ENCODE data around the gene USP6NL.
"Not testable (repeated sequence)": the region's sequence is repeated elsewhere in the genome, so short reads cannot be mapped to it uniquely, and the experiment has no call there.

Gene USP6NL

DNA sequence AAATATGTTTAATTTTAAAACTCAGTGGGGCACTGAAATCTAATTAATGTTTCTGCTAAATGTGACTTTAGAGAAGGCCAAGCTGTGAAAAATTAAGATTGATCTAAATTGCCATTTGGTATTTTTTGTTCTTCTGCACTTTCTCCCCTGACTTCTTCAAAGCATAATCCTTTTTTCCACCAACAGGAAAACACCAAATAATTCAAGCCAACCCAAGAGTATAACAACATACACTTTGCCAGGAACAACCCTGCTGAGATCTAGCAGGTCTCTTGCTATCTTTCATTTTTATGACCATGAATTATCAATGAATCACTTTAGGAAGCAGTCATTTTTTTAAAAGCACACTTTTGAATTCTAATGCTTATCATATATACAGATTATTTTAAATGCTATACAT is 100.1 kb downstream of the USP6NL start:
- no peak for DNase-seq

DNA sequence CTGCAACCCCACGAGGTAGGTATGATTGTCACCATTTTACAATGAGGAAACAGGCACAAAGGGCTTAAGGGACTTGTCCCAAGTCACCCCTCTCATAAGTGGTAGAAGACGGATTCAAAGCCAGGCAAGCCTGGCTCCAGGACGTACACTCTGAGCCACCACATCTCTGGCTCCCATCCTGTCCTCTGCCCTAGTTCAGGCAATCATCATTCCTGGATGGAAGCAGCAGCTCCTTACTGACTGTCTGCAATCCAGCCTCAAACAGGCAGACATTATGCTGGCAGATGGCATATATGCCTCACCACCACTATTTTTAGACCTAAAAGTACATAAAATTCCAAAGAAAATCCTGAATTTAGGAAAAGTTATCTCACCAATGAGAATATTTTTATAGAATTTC is 100.7 kb downstream of the USP6NL start:
- no peak for DNase-seq

DNA sequence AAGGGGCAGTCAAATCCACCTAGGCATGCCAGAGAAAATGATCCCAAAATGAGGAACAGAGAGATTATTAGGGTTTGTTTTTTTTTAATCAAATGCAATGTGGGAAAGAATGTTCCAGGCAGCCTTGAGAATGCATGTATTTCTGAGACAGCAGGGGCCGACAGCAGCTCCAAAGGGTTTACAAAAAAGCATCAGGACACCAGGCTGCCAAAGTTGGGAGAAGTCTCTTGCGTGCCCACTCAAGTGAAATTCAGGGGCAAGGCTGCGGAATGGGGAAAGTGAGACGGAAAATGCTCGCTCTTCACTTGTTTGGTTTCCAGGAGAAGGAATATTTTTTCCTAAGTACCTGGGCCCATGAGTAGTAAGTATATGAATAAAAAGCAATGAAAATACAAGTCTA is 101.2 kb downstream of the USP6NL start:
- DNase-seq = no peak

DNA sequence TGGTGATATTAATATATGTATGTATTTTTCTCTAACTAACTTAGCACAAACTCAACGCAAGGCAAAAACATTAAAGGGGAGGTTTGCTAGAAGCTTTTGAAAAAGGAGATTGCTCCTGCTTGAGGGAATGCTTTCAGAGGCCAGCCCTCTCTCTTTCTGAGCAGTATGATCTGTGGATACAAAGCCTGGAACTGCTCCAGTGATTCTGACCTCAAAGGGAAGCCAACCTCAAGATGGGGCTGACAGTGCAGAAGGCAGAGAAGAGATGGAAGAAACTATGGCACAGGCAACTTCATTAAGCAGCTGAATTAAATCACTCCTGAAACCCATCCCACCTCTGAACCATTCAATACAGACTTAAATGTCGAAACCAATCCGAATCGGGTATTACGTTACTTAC is 102.4 kb downstream of the USP6NL start:
- no peak for DNase-seq

DNA sequence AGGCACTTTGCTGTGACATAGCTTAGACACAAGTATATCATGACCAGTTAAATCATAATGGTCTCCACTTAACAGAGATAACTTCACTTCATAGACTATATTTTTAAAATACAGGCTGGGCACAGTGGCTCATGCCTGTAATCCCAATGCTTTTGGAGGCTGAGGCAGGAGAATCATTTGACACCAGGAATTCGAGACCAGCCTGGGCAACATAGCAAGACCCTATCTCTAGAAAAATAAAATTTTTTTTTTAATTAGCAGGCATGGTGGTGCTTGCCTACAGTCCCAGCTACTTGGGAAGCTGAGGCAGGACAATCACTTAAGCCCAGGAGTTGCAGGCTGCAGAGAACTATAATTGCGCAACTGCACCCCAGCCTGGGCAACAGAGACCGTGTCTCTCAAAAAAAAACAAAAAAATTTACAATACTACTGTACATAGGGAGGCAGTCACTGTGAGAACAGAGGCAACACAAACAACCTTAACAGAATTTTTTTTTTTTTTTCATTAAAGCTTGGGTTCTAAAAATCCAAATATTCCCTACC is 105.1 kb downstream of the USP6NL start:
- DNase-seq = no peak

DNA sequence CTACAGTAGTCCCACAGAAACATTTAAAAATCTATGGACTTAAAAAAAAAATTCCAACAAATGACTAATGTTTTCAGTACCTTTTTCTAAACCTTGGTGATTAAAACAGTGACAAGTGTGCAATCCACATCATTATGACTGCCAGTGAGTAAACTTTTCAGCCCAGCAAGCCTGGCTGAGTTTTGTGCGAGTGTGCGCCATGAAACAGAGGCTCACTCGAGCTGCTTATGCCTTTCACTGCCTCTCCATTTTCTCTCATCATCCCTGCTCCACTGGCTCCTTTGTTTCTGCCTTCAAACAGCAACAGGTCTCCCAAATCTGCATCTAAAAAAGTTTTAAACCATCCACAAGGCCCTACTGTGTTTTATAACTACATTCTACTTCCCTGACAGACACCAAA is 105.8 kb downstream of the USP6NL start:
- no peak for DNase-seq

DNA sequence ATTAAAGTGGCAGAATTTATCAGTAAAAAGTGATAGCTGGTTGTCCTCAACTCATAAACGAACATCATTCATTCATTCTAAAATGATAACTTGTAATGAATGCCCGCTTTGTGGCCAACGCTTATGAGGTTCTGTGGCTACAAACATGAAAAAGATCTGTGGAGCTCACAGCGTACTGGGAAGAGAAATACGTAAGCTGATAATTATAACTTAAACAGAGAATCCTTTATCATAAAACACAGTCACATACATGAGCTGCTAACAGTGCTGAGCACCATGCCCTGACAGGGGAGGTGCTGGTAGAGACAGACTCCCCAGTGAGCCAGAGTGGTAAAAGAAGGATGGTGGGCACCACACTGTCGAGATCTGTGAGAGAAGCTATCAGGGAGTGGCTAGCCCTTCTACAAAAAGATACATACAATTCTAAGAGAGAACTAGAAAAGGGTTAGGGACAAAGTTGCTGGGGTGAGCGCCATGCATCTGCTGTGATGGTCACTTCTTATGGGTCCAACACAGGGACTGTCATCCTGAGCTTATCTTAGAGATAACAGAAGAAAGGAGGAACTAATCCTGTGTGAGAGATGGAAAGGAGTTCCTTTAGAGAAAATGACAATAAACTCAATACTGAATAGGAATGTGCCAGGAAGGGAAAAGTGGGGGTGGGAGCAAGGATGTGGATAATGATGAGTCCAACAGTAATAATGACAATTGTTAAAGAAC is 106.7 kb downstream of the USP6NL start:
- DNase-seq = no peak

DNA sequence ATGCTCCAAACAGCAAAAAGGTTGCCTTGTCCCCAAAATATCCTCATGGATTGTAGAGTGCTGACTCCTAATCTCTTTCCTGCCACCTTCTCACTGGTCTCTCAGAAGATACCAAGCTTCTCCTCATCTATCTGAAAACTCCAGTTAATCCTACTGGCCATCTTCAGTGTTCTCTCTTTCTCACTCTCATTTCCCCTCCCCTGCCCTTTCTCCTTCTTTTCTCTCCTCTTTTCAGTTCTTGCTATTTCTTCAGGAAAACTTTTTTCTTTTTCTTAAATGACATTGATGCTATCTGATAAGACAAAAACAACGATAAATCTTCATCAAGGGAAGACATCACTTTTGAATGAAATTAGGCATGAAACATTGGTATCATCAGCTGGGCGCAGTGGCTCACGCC is 109.8 kb downstream of the USP6NL start:
- DNase-seq = no peak

DNA sequence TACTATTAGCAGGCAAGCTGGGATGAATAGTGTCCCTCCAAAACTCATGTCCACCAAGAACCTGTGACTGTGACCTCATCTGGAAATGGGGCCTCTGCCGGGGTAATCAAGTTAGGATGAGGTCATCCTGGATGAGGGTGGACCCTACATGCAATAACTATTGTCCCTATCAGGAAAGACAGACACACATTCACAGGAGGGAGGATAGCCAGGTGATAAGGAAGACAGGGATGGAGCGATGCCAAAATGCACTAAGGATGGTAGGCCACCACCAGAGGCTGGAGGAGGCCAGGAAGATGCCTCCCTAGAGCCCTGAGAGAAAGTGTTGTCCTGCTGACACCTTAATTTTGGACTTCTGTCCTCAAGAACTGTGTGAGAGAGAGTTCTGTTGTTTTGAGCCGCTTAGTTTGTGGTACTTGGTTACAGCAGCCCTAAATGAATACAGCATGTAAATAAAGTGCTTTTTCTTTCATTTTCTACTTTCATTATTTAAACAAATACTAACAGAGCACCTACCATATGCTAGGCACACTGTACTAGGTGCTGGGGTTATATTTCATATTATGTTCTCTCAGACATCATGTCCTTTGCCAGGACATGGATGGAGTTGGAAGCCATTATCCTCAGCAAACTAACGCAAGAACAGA is 111.9 kb downstream of the USP6NL start:
- DNase-seq = no peak

DNA sequence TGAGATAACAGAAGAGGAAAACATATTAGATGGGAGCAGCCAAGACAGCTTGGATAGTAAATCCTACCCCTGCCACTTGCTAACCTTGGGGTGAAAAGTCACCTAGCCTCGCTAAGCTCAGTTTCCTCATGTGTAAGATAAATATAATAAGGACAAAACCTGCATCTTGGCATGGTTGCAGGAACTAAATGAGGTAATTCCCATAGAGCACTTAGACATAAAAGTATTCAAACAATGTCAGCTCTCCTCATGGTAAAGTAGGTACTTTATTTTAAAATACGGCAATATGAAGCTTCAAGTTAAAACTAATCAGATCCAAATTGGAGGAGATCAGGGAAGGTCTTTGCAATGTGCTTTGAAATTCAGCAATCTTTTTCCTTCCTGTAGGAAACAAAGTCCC is 113.1 kb downstream of the USP6NL start:
- no peak for DNase-seq

DNA sequence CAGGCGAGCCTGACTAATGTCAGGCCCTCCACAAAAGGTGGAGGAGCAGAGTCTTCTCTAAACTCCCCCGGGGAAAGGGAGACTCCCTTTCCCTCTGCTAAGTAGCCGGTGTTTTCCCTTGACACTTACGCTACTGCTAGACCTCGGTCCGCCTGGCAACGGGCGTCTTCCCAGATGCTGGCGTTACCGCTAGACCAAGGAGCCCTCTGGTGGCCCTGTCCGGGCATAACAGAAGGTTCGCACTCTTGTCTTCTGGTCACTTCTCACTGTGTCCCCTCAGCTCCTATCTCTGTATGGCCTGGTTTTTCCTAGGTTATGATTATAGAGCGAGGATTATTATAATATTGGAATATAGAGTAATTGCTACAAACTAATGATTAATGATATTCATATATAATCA is 116.5 kb downstream of the USP6NL start:
- not testable (repeated sequence) for DNase-seq

DNA sequence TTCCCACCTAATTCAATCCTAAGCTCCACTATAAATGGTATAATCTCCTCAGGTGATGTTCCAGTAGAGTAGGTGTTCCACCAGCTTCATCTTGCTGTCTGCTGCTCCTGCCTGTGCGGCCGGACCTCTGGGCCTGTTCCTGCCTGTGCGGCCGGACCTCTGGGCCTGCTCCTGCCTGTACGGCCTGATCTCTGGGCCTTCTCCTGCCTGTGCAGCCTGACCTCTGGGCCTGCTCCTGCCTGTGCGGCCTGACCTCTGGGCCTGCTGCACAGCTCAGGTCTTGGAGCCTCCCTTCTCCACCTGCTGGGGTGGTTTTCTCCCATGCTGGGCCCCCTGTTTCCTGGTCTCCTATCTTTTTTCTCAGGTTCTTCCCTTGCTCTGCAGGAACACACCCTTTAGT is 117.8 kb downstream of the USP6NL start:
- DNase-seq = no peak

DNA sequence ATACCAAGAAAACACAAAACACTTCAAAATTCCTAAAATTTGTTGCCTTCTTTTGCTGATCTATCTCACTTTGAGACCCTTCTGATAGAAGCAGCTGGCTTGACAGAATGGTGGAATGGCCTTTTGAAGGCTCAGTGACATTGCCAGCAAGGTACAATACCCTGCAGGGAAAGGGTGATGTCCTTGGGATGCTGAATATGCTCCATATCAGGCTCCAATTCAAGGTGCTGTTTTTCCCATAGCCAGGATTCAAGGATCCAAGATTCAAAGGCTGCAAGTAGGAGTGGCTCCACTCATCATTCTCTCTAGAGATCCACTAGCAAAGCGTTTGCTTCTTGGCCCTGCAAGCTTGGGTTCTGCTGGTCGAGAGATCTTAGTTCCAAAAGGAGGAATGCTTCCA is 120.4 kb downstream of the USP6NL start:
- DNase-seq = no peak

DNA sequence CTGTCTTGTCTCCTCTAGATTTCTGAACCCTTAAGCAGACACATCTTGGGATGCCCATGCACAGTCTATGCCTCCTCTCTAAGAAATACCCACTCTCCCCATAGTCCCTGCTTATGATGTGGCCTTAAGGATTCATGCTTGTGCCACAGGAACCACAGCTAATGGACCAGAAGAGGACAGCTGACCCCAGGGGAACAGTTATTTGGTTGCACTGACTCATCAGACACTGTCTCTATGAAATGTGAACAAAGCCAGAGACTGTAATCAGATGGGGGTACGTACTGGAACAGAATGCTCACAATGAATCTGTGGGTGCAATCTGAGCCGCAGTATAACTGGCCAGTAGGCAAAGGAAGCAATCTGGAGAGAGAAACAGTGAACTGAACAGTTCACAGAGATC is 121.9 kb downstream of the USP6NL start:
- DNase-seq = no peak

DNA sequence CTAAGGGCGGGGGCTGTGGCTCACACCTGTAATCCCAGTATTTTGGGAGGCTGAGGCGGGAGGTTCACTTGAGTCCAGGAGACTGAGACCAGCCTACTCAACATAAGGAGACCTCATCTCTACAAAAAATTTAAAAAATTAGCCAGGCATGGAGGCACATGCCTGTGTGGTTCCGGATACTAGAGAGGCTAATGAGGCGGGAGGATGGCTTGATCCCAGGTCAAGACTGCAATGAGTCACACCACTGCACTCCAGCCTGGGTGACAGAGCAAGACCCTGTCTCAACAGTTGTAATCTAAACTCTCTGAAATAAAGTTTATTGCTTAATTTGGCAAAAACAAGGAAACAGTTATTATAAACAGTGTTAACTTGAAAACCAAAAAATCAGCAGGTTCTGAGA is 123.3 kb downstream of the USP6NL start:
- DNase-seq = no peak

DNA sequence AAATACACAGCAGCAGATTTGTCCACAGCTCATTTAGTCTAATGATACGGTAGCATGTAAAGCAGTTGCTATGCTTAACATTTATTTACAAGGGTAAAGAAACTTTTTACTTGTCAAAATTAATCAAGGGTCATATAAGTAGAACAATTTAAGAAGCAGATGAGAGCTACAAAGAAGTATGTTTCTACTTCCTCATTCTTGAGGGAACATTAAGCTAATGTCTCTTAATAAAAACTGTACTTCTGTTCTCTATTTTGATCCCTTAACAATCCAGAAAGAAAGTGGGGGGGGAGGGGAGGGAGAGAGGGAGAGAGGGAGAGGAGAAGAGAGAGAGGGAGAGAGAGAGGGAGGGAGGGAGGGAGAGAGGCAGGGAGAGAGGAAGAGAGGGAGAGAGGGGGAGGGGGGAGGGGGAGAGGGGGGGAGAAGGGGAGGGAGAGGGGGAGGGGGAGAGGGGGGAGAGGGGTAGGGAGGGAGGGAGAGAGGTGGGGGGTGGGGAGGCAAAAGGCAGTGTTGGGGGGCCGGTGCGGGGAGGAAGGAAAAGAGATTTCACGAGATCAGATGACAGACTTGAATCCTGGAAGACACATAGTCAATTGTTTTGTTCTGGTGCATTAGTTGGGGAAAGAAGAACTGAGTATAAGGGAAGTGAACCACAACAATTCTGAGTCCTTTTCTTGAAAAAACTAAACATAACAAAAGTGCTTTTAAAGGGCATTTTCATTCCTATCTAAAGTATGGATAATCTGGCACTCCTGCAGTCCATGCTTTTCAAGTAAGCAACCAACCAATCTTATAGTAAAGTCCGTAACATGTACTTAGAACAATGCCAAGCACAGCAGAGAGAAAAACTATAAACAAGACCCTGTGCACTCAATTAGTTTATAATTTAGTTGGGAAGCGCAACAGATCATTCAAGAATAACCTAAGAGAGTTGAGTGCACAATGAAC is 128.0 kb downstream of the USP6NL start:
- no peak for DNase-seq

DNA sequence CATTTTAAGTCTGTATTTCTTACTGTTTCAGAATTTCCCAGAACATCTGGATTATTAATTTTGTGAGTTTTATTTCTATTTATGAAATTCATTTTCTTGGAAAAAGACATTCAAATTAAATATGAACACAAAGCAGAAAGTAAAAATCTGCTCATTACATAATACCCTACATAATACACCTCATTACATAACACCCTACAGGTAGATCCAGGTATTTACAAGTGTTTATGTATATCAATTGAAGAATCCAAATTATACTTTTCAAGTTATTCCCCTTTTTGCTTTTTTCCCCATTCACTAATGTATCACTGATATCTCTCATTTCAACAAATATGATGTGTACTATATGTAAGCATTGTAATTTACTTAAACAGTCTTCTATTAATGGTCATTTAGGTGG is 129.1 kb downstream of the USP6NL start:
- no peak for DNase-seq

DNA sequence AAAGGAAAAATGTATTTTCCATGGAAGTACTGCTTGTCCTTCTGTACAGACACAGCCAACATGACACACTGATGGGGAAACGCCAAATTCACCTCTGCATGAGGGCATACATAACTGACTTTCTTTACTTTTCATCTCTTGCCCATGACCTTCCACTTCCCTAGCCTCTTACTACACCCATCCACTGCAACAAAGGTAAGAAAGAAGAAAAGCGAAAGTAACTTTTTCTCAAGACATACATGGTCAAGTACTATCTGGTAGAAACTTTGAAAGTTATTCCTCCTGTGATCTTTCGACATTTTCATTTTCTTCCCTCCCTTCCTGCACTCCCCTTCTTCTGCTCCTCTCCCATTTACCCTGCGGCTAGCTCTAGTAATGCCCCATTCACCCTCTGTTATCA is 130.8 kb downstream of the USP6NL start:
- no peak for DNase-seq

DNA sequence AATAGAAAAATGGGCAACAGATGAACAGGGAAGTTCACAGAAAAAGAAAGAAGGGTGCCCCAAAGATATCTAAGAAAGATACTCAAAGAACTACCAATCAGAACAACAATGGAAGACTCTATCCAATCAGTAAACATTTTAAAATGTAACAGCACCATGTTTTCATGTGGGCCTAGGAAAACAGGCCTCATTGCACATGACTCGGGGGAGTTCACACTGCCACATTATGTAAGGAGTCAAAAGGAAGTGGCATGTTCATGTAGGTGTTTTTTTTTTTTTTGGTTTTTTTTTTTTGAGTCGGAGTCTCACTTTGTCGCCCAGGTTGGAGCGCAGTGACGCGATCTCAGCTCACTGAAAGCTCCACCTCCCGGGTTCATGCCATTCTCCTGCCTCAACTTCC is 132.2 kb downstream of the USP6NL start:
- DNase-seq = no peak

DNA sequence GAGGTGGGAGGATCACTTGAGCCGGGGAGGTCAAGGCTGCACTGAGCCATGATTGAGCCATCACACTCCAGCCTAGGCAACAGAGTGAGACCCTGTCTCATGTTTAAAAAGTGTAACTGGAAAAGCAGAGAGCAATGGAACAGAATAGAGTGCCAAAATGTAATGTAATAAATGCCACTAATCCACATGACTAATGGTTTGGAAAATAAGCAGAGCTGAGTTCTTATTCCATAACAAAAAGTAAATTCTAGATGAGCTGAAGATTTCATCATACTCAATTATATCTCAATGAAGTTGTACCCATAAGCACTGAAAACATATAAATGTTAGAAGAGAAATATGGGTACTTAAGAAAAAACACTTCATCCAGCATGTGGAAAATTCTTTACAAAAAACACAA is 132.6 kb downstream of the USP6NL start:
- no peak for DNase-seq

DNA sequence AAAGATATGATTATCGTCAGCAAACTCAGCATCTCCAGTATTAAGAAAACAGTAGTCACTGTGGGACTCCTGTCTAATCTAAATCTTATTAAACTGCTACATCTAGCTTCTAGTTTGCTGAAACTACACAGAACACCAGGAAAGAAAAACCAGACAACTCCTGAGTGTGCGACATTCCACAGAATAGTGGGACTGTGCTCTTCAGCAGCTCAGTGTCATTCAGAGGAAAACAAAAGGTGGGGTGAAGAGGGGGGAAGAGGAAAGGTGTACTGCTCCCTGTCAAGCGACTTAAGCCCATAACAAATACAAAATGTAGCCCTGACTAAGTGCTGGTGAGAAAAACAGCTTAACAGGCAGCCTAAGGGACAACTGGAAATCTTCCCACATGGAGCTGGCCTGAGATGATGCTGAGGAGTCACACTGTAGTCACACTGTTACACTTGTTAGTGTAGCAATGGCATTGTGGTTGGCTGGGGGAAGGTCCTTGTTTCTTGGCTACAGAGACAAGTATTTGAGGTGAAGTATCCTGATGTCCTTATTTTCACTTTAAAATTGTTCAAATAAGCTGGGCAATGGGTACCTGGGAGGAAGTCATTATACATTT is 135.5 kb downstream of the USP6NL start:
- no peak for DNase-seq

DNA sequence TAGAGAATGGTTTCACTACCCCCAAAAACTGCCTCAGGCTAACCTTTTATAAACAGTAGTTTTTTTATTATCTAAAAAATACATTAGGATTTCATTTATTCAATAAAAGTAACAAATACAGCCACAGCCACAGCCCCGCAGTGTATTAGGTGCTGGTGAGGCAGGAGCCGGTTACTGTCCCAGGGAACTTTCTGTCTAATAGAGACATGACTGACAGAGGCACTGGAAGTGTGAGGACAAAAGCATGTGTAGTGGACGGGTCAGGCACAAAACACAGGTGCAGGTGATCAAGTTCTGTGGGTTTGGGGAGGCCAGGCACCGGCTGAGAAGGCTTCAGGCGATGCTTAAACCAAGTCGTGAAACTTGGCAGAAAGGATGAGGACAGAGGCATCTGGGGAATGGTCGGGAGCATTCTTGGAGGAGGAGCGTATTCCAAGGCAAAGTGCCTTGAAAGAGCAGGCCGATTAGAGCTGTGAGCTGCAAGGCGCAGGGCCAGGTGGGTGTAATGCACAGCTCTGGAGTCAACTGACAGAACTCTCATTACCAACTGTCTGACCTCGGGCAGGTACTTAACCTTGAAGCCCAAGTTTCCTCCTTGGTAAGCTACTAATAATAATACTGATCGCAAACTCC is 138.2 kb downstream of the USP6NL start:
- no peak for DNase-seq

Measured in COR-L47 (cell line).